MM.1S (cell line): ENCODE results near the gene CHST1.

Source experiments
- DNase-seq: peaks from one replicate; pipeline ENCODE4 v3.0.0-alpha.2; 2015
- H2AFZ ChIP-seq: fragments of 300-600 bp; sonication (generic); 2 replicates; pipeline ENCODE4 v1.6.0; 2016; ENCODE audit warnings: antibody characterized with exemption, low read length
- H3F3A ChIP-seq: fragments of 300-600 bp; sonication (generic); 2 replicates; pipeline ENCODE4 v1.6.1; 2016; ENCODE audit warnings: mild to moderate bottlenecking, antibody characterized with exemption, low read length, moderate library complexity, mixed read lengths; ENCODE audit not compliant: insufficient read depth
- H3K27ac ChIP-seq: fragments of 300-600 bp; sonication (generic); 2 replicates; pipeline ENCODE4 v1.5.1; 2016; ENCODE audit warnings: mild to moderate bottlenecking, low read length
- H3K27me3 ChIP-seq: fragments of 300-600 bp; sonication (generic); replicated peaks from 2 replicates; pipeline ENCODE4 v1.6.0; 2016; ENCODE audit warnings: low read length; ENCODE audit not compliant: insufficient read depth
- H3K36me3 ChIP-seq: fragments of 300-600 bp; sonication (generic); replicated peaks from 2 replicates; pipeline ENCODE4 v1.6.1; 2016; ENCODE audit warnings: mild to moderate bottlenecking, low read length, mixed read lengths; ENCODE audit not compliant: insufficient read depth
- H3K4me1 ChIP-seq: fragments of 300-600 bp; sonication (generic); 2 replicates; pipeline ENCODE4 v1.6.1; 2016; ENCODE audit warnings: low read length, mixed read lengths
- H3K4me2 ChIP-seq: fragments of 300-600 bp; sonication (generic); 2 replicates; pipeline ENCODE4 v1.6.0; 2016; ENCODE audit warnings: low read depth, low read length
- H3K4me3 ChIP-seq: fragments of 300-600 bp; sonication (generic); 2 replicates; pipeline ENCODE4 v1.5.1; 2016; ENCODE audit warnings: low read length, mixed read lengths
- H3K79me2 ChIP-seq: fragments of 300-600 bp; sonication (generic); 2 replicates; pipeline ENCODE4 v1.6.1; 2016; ENCODE audit warnings: mixed run types, low read length, mixed read lengths
- H3K9ac ChIP-seq: fragments of 300-600 bp; sonication (generic); 2 replicates; pipeline ENCODE4 v1.6.1; 2016; ENCODE audit warnings: low read length, mixed read lengths
- H3K9me2 ChIP-seq: fragments of 300-600 bp; sonication (generic); replicated peaks from 2 replicates; pipeline ENCODE4 v1.6.1; 2016; ENCODE audit warnings: mild to moderate bottlenecking, low read length, mixed read lengths; ENCODE audit not compliant: insufficient read depth
- H3K9me3 ChIP-seq: fragments of 300-600 bp; sonication (generic); replicated peaks from 2 replicates; pipeline ENCODE4 v1.6.1; 2016; ENCODE audit warnings: mild to moderate bottlenecking, low read length, mixed read lengths; ENCODE audit not compliant: insufficient read depth
- H4K20me1 ChIP-seq: fragments of 300-600 bp; sonication (generic); 2 replicates; pipeline ENCODE4 v1.6.1; 2016; ENCODE audit warnings: mild to moderate bottlenecking, low read length, moderate library complexity, mixed read lengths; ENCODE audit not compliant: insufficient read depth
- CTCF ChIP-seq: fragments of 300-600 bp; sonication (generic); IDR thresholded peaks from 2 replicates; pipeline ENCODE4 v1.5.1; 2016; ENCODE audit warnings: antibody characterized with exemption, low read length, mixed read lengths
- EZH2 ChIP-seq: fragments of 300-600 bp; sonication (generic); optimal IDR thresholded peaks from 2 replicates; pipeline ENCODE3; 2017; ENCODE audit warnings: low read depth, mild to moderate bottlenecking, antibody characterized with exemption, low read length, mixed read lengths
- EZH2phosphoT487 ChIP-seq: fragments of 300-600 bp; sonication (generic); IDR thresholded peaks from 2 replicates; pipeline ENCODE4 v1.6.1; 2018; ENCODE audit warnings: antibody characterized with exemption, low read length

The CHST1 gene

GRCh38 chr11:45658292-45658991, 7.0 kb downstream of the CHST1 start:
- Histone ChIP-seq H3K79me2 (no peaks in the 10 kb centered on the region), H3F3A (no peaks in the 10 kb centered on the region), H3K9me2 (no peaks in the 10 kb centered on the region), H3K4me3 (no peak overlapping the region), H3K4me2 (no peak overlapping the region), H2AFZ (no peak overlapping the region), H3K27ac (no peak overlapping the region), H3K27me3 (peaks cover 78% of the 10 kb centered on the region), H3K4me1 (no peaks in the 10 kb centered on the region), H3K36me3 (no peaks in the 10 kb centered on the region), H3K9me3 (no peaks in the 10 kb centered on the region), H3K9ac (no peak overlapping the region), H4K20me1 (no peaks in the 10 kb centered on the region)
- no peak for DNase-seq
- TF ChIP-seq EZH2phosphoT487, result no peak
- no peak for TF ChIP-seq EZH2
- no peak for TF ChIP-seq CTCF

- Histone ChIP-seq H3K79me2 (no peaks in the 10 kb centered on the region), H3K9me2 (no peaks in the 10 kb centered on the region), H3K27ac (no peak overlapping the region), H2AFZ (no peak overlapping the region), H3K36me3 (no peaks in the 10 kb centered on the region), H3K27me3 (peaks cover 78% of the 10 kb centered on the region), H3K9ac (no peak overlapping the region), H3K4me1 (no peaks in the 10 kb centered on the region), H3K4me2 (no peak overlapping the region), H3K4me3 (no peak overlapping the region), H4K20me1 (no peaks in the 10 kb centered on the region), H3F3A (no peaks in the 10 kb centered on the region), H3K9me3 (no peaks in the 10 kb centered on the region)
- DNase-seq, result no peak
- TF ChIP-seq EZH2 (no peak), EZH2phosphoT487 (no peak), CTCF (no peak)
Observed at GRCh38 chr11:45657496-45658260, 7.7 kb downstream of the CHST1 start.

- H3K27me3 ChIP-seq, result peaks cover 75% of the 10 kb centered on the region
- no peak for DNase-seq
- H3K4me2 ChIP-seq, result no peak overlapping the region
Observed at GRCh38 chr11:45655831-45656230, 9.6 kb downstream of the CHST1 start.

More at GRCh38 chr11:45655831-45656230, 9.6 kb downstream of the CHST1 start:
- TF ChIP-seq EZH2phosphoT487, result no peak
- TF ChIP-seq CTCF, result no peak
- no peak for TF ChIP-seq EZH2
- H2AFZ ChIP-seq, result no peak overlapping the region
- H3K9ac ChIP-seq, result no peak overlapping the region
- no peak overlapping the region for H3K4me3 ChIP-seq
- no peak overlapping the region for H3K27ac ChIP-seq
- no peaks in the 10 kb centered on the region for H3K79me2 ChIP-seq
- no peaks in the 10 kb centered on the region for H3K4me1 ChIP-seq
- H3K36me3 ChIP-seq, result no peaks in the 10 kb centered on the region
- no peaks in the 10 kb centered on the region for H3K9me3 ChIP-seq
- no peaks in the 10 kb centered on the region for H3K9me2 ChIP-seq
- H3F3A ChIP-seq, result no peaks in the 10 kb centered on the region
- H4K20me1 ChIP-seq, result no peaks in the 10 kb centered on the region
